KMS-11 (cell line): ENCODE data around the gene DEFB119.

ENCODE experiments used
- H2AFZ ChIP-seq: fragments of 200-600 bp; sonication (generic); 2 replicates; pipeline ENCODE4 v1.6.1; 2016; ENCODE audit warnings: antibody characterized with exemption, mixed run types, low read depth
- H3K27ac ChIP-seq: fragments of 200-600 bp; sonication (generic); 2 replicates; pipeline ENCODE4 v1.6.1; 2016; ENCODE audit warnings: mild to moderate bottlenecking, mixed run types
- H3K27me3 ChIP-seq: fragments of 200-600 bp; sonication (generic); 2 replicates; pipeline ENCODE4 v1.6.1; 2017; ENCODE audit warnings: mild to moderate bottlenecking, low read depth, mixed run types, moderate library complexity; ENCODE audit not compliant: insufficient read depth
- H3K36me3 ChIP-seq: fragments of 200-600 bp; sonication (generic); 2 replicates; pipeline ENCODE4 v1.6.1; 2017; ENCODE audit warnings: mild to moderate bottlenecking, mixed run types; ENCODE audit not compliant: insufficient read depth
- H3K4me1 ChIP-seq: fragments of 200-600 bp; sonication (generic); 2 replicates; pipeline ENCODE4 v1.6.1; 2016; ENCODE audit warnings: mild to moderate bottlenecking, low read depth, mixed run types; ENCODE audit not compliant: poor library complexity, severe bottlenecking
- H3K4me2 ChIP-seq: fragments of 200-600 bp; sonication (generic); 2 replicates; pipeline ENCODE4 v1.7.0; 2016; ENCODE audit warnings: mild to moderate bottlenecking, mixed run types
- H3K4me3 ChIP-seq: fragments of 200-600 bp; sonication (generic); IDR thresholded peaks from 2 replicates; pipeline ENCODE4 v1.6.1; 2017; ENCODE audit warnings: low read depth, low read length, mixed read lengths; ENCODE audit not compliant: insufficient read depth
- H3K79me2 ChIP-seq: fragments of 200-600 bp; sonication (generic); 2 replicates; pipeline ENCODE4 v1.6.1; 2016; ENCODE audit warnings: low read depth, mixed run types; ENCODE audit not compliant: insufficient read depth
- H3K9ac ChIP-seq: fragments of 200-600 bp; sonication (generic); 2 replicates; pipeline ENCODE4 v1.6.1; 2016; ENCODE audit warnings: mild to moderate bottlenecking, mixed run types
- H4K20me1 ChIP-seq: fragments of 200-600 bp; sonication (generic); 2 replicates; pipeline ENCODE4 v1.6.1; 2016; ENCODE audit warnings: mild to moderate bottlenecking, mixed run types; ENCODE audit not compliant: insufficient read depth
- TF ChIP-seq, protein P1 (sequence below): fragments of 200-600 bp; sonication (generic); conservative IDR thresholded peaks from 2 replicates; pipeline ENCODE4 v1.6.1; 2017; ENCODE audit warnings: low read depth, mild to moderate bottlenecking, antibody characterized with exemption, low read length, moderate library complexity, mixed read lengths

Gene DEFB119

DNA sequence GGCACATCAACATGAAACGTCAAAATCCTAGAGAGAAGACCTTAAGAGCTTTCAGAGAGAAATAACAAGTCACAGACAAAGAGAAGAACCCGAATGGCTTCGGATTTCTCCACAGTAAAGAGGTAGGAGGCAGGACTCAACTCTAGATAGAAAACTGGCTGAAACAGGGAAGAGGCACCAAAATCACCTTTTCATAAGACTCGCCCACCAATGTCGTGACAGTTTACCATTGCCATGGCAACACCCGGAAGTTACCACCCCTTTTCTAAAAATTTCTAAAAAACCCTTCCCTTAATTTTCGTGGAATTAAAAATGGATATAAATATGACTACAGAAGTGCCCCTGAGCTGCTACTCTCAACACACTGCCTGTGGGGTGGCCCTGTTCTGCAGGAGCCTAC, 27.9 kb upstream of the DEFB119 start:
- Histone ChIP-seq H3K36me3 (no peaks in the 10 kb centered on the region), H3K4me1 (no peaks in the 10 kb centered on the region), H3K27me3 (no peaks in the 10 kb centered on the region), H3K4me3 (no peak overlapping the region), H4K20me1 (no peaks in the 10 kb centered on the region), H3K79me2 (no peaks in the 10 kb centered on the region), H2AFZ (no peak overlapping the region), H3K27ac (no peak overlapping the region), H3K4me2 (no peak overlapping the region), H3K9ac (no peak overlapping the region)
- TF ChIP-seq, protein P1, sequence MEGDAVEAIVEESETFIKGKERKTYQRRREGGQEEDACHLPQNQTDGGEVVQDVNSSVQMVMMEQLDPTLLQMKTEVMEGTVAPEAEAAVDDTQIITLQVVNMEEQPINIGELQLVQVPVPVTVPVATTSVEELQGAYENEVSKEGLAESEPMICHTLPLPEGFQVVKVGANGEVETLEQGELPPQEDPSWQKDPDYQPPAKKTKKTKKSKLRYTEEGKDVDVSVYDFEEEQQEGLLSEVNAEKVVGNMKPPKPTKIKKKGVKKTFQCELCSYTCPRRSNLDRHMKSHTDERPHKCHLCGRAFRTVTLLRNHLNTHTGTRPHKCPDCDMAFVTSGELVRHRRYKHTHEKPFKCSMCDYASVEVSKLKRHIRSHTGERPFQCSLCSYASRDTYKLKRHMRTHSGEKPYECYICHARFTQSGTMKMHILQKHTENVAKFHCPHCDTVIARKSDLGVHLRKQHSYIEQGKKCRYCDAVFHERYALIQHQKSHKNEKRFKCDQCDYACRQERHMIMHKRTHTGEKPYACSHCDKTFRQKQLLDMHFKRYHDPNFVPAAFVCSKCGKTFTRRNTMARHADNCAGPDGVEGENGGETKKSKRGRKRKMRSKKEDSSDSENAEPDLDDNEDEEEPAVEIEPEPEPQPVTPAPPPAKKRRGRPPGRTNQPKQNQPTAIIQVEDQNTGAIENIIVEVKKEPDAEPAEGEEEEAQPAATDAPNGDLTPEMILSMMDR: no peak

DNA sequence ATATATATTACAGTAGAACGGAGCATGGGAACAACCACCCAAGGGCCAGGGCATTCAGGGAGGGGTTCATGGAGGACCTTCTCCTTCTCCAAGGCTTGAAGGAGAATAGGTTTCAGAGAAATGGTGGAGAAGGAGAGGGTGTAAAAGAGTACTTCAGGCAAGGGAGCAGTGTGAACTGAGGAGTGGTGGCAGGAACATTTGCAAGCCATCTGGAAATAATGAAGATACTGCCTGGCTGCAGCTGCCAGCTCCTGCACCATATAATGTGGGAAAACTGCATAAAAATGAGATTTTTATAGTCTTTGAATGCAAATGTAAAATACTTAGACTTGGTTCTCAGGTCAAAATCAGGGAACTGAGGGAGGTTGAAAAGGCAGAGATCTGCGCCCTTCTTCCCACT, 25.3 kb upstream of the DEFB119 start:
- Histone ChIP-seq H2AFZ (no peak overlapping the region), H3K27me3 (no peaks in the 10 kb centered on the region), H3K4me2 (no peak overlapping the region), H3K4me3 (no peak overlapping the region), H3K79me2 (no peaks in the 10 kb centered on the region), H3K36me3 (no peaks in the 10 kb centered on the region), H3K4me1 (no peaks in the 10 kb centered on the region), H4K20me1 (no peaks in the 10 kb centered on the region), H3K27ac (no peak overlapping the region), H3K9ac (no peak overlapping the region)
- TF ChIP-seq, protein P1: no peak

DNA sequence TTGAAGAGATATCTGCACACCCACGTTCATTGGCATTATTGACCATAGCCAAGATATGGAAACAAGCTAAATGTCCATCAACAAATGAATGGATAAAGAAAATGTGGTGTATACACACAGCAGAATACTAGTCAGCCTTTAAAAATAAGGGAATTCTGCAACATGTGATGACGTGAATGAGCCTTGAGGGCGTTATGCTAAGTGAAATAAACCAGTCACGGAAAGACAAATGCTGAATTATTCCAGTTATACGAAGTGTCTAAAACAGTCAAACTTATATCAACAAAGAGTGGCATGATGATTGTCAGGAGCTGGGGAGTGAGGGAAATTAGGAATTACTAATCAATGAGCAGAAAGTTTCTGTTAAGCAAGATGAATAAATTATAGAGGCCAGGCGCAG, 24.0 kb upstream of the DEFB119 start:
- TF ChIP-seq, protein P1: no peak

DNA sequence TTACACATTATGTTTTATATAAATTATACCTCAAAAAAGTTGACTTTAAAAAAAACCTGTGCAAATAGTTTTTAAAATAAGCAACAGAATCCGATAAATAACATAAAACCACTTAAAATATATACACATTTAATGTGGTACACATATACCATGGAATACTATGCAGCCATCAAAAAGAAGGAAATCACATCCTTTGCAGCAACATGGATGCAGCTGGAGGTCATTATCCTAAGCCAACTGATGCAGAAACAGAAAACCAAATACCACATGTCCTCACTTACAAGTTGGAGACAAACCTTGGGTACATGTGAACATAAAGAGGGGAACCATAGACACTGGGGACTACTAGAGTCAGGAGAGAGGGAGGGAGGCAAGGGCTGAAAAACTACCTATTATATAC, 19.6 kb upstream of the DEFB119 start:
- Histone ChIP-seq H3K4me1 (no peaks in the 10 kb centered on the region), H3K27me3 (no peaks in the 10 kb centered on the region), H3K9ac (no peak overlapping the region), H3K27ac (no peak overlapping the region), H3K4me3 (no peak overlapping the region), H3K36me3 (no peaks in the 10 kb centered on the region), H2AFZ (no peak overlapping the region), H4K20me1 (no peaks in the 10 kb centered on the region), H3K4me2 (no peak overlapping the region), H3K79me2 (no peaks in the 10 kb centered on the region)
- TF ChIP-seq, protein P1: no peak

More for the DNA sequence above, 24.0 kb upstream of the DEFB119 start:
- no peak overlapping the region for H3K27ac ChIP-seq
- no peak overlapping the region for H2AFZ ChIP-seq
- H4K20me1 ChIP-seq: no peaks in the 10 kb centered on the region
- no peaks in the 10 kb centered on the region for H3K27me3 ChIP-seq
- no peak overlapping the region for H3K4me2 ChIP-seq
- no peak overlapping the region for H3K9ac ChIP-seq
- H3K79me2 ChIP-seq: no peaks in the 10 kb centered on the region
- H3K4me1 ChIP-seq: no peaks in the 10 kb centered on the region
- H3K36me3 ChIP-seq: no peaks in the 10 kb centered on the region
- no peak overlapping the region for H3K4me3 ChIP-seq

DNA sequence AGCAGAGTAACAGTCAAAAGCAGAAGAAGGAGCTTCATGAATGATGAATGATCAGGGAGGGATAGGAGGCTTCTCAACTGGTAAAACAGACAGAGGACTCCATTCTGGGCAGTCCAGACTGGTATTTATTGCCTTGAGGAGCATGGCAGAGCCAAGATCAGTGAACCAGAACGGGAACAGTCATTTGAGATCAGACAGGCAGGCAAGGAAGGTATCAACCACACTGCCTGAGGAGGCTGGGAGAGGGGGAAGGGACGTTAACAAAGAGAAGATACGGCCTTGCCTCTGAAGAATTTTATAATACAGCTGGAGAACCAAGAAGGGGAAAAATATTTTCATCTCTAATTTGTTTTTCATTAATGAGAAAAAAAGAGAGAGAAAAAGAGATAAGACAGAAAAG, 15.7 kb upstream of the DEFB119 start, which contains the start of gene DEFB121:
DEFB121 (minus strand) TSS at position 101 of the 400 bp plus-strand sequence; CDS start at position 38, 63 bp downstream.
- Histone ChIP-seq H2AFZ (no peak within 1 kb of the TSS), H3K9ac (no peak within 1 kb of the TSS), H3K27ac (no peak within 1 kb of the TSS), H3K79me2 (no peaks in the 10 kb centered on the region), H3K4me1 (no peaks in the 10 kb centered on the region), H3K36me3 (no peaks in the 10 kb centered on the region), H3K27me3 (no peaks in the 10 kb centered on the region), H3K4me2 (no peak within 1 kb of the TSS), H3K4me3 (no peak within 1 kb of the TSS), H4K20me1 (no peaks in the 10 kb centered on the region)
- TF ChIP-seq, protein P1: no peak
